ENCODE results near the gene RFTN1. TPM values are rescaled to one million over a fixed set of nuclear protein-coding genes. Genes with fewer than 3 reads are reported as not detected.

RFTN1 gene
- total and polyA plus RNA-seq, 9 of the 15 experiments (the other 6 are each of a cell fraction or from before 2014, with no cell fraction given) = 0.08 to 0.51 (median 0.11) TPM; not detected in 6

DNA sequence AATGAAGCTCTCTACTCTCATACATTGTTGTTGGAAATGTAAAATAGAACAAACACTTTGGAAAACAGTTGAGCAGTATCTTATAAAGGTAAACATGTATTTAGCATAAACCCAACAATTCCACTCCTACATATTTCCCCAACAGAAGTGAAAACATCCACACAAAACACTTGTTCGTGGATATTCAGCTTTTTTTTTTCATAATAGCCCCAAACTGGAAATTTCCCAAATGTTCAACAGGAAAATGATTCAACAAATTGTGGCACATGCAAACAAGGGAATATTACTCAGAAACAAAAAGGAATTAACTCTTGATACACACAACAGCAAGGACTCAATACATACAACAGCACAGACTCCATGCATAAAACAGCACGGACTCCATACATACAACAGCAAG, 28.5 kb downstream of the RFTN1 start:
- DNase-seq (ENCODE audit: extremely low read depth in 1 of 4, low spot score in 3 of 4) (no peak), FAIRE-seq (peak; percentile 29), ATAC-seq (no peak)
- Histone ChIP-seq H3K4me3 (no peak overlapping the region), H3K4me1 (replicated peaks in 1 of 2; ENCODE audit: control insufficient read depth in 2 of 2, insufficient read depth in 2 of 2, low read length in 2 of 2) (no peaks in the 10 kb centered on the region), H3K4me2 (ENCODE audit: insufficient read depth, low read length) (no peak overlapping the region), H3K9me1 (ENCODE audit: control insufficient read depth, insufficient read depth, low read length) (no peaks in the 10 kb centered on the region), H4K20me1 (replicated peaks; ENCODE audit: control insufficient read depth, insufficient read depth, low read length) (no peaks in the 10 kb centered on the region), H3K36me3 (ENCODE audit: control insufficient read depth, insufficient read depth, low read length) (no peaks in the 10 kb centered on the region), H3K9ac (ENCODE audit: insufficient read depth in 1 of 2, low read depth in 2 of 2, low read length in 2 of 2) (no peak overlapping the region), H3K79me2 (ENCODE audit: control insufficient read depth, insufficient read depth, low read length) (no peaks in the 10 kb centered on the region), H3K27ac (ENCODE audit: extremely low read depth, low read depth, low read length) (no peak overlapping the region), H3K27me3 (ENCODE audit: control insufficient read depth in 2 of 2, insufficient read depth in 2 of 2, low read length in 2 of 2) (peaks cover 16 to 40% of the 10 kb centered on the region in 2 experiments; a peak in 4 of 5 replicates), H3K9me3 (replicated peaks; ENCODE audit: control insufficient read depth, insufficient read depth, low read depth, low read length) (no peaks in the 10 kb centered on the region), H2AFZ (ENCODE audit: low read depth, low read length) (no peak overlapping the region)
- in situ Hi-C loops (cut with MboI) = no loop called here
- WGBS (ENCODE audit: insufficient coverage, low coverage, missing lambda C conversion rate) = 0% methylated on average over 2 of the region's 2 CpGs
- BruUV-seq (replicated peaks) = no TSS peak
- CTCF ChIA-PET (ENCODE audit: low intra/inter-chr PET ratio) = no interaction called here
- POLR2A ChIA-PET = no interaction called here
- TF ChIP-seq SRF (CRISPR knock-in tag; IDR thresholded peaks at IDR 0.05) = no peak
- no peak for TF ChIP-seq U2AF2 (optimal IDR thresholded peaks at IDR 0.05; ENCODE audit: low read depth, low read length)
- TF ChIP-seq TBP (optimal IDR thresholded peaks at IDR 0.05; ENCODE audit: low read depth, low read length) = no peak
- TF ChIP-seq DNMT1 (IDR thresholded peaks at IDR 0.05) = no peak
- TF ChIP-seq ESRRB (CRISPR knock-in tag; IDR thresholded peaks at IDR 0.05; ENCODE audit: borderline replicate concordance) = no peak
- no peak for TF ChIP-seq ELF1 (tag; IDR thresholded peaks at IDR 0.05)
- no peak for TF ChIP-seq ZNF175 (CRISPR knock-in tag; IDR thresholded peaks at IDR 0.05; ENCODE audit: low read depth)
- no peak for TF ChIP-seq ZBTB8A (IDR thresholded peaks at IDR 0.05; ENCODE audit: partially characterized antibody)
- no peak for TF ChIP-seq GATA2 (CRISPR knock-in tag; IDR thresholded peaks at IDR 0.05)
- TF ChIP-seq SIX5 (IDR thresholded peaks at IDR 0.05; ENCODE audit: borderline replicate concordance in 1 of 2, insufficient read depth in 1 of 2, low read depth in 1 of 2, low read length in 2 of 2) = no peak
- no peak for TF ChIP-seq NR2F6 (CRISPR knock-in tag; IDR thresholded peaks at IDR 0.05)
- TF ChIP-seq BHLHE40 (IDR thresholded peaks at IDR 0.05; ENCODE audit: low read length) = no peak
- TF ChIP-seq ZC3H4 (CRISPR knock-in tag; IDR thresholded peaks at IDR 0.05; ENCODE audit: borderline replicate concordance) = no peak
- intact Hi-C loops (cut with micrococcal nuclease) = no loop called here
